Measurements from ENCODE around the gene FAM20B. TPM values are rescaled to one million over a fixed set of nuclear protein-coding genes. Genes with fewer than 3 reads are reported as not detected.

FAM20B gene
- total RNA-seq = 28.9 and 29.0 TPM in 2 replicates

GRCh38 chr1:179025125-179025974 lies at the start of gene FAM20B:
Gene FAM20B (plus strand): TSS chr1:179025894. CDS start chr1:179043848, 17,954 bp downstream.

GRCh38 chr1:179081687-179082332 lies 56.1 kb downstream of the FAM20B start, which contains the start of gene TOR3A:
Gene TOR3A (plus strand): TSS chr1:179082070. CDS start chr1:179082129, 59 bp downstream.

Other genes with a start within 250 kb of the FAM20B start
- gene ANGPTL1, start 154.8 kb upstream of the FAM20B start, total RNA-seq = not detected in 2 replicates
- 25.4 and 28.5 TPM in 2 replicates for gene TOR3A, start 56.2 kb downstream of the FAM20B start, total RNA-seq
- 46.8 and 55.2 TPM in 2 replicates for gene ABL2, start 203.8 kb downstream of the FAM20B start, total RNA-seq